Left cardiac atrium (tissue), 4 donors: Measurements from ENCODE around the gene YIPF2. TPM values are rescaled to one million over a fixed set of nuclear protein-coding genes. Genes with fewer than 3 reads are reported as not detected.

Experiments used
- ATAC-seq, 2 donors: fragments of 200-7000 bp; cut with Tn5 transposase; one replicate each; pipeline ENCODE4 v1.9.1; 2020; ENCODE audit warnings: mild to moderate bottlenecking in 2 of 2, moderate library complexity in 2 of 2
- DNase-seq: peaks from one replicate; pipeline ENCODE4 v3.0.0-alpha.2; 2020
- intact Hi-C, 2 donors: fragments of 100-400 bp; cut with DNase I; formaldehyde crosslinking; loops; one replicate each; pipeline versions ENCODE4 v1.14.1 to v1.15.1; 2022 to 2023
- total RNA-seq, 2 donors: library from RNA; stranded (reverse); fragmentation: NEBNext Ultra II Directional; extraction: Animal tissue kit (Norgen Biotek cat#: 25700); gene quantifications; one replicate each; pipeline ENCODE4 v1.2.1, GENCODE V29; 2021
- donor health status: DM: no; HTN: yes; CAD: no.
- donor health status: DM: no; HTN: yes; CAD: no; lungs with severe emphysema.
- donor health status: DM: yes; HTN: yes; CAD: no.
- donor health status: Dilated cardiomyopathy.

YIPF2 gene
- total RNA-seq, 2 donors from 2014 or later: 26.5 to 31.8 TPM

DNA sequence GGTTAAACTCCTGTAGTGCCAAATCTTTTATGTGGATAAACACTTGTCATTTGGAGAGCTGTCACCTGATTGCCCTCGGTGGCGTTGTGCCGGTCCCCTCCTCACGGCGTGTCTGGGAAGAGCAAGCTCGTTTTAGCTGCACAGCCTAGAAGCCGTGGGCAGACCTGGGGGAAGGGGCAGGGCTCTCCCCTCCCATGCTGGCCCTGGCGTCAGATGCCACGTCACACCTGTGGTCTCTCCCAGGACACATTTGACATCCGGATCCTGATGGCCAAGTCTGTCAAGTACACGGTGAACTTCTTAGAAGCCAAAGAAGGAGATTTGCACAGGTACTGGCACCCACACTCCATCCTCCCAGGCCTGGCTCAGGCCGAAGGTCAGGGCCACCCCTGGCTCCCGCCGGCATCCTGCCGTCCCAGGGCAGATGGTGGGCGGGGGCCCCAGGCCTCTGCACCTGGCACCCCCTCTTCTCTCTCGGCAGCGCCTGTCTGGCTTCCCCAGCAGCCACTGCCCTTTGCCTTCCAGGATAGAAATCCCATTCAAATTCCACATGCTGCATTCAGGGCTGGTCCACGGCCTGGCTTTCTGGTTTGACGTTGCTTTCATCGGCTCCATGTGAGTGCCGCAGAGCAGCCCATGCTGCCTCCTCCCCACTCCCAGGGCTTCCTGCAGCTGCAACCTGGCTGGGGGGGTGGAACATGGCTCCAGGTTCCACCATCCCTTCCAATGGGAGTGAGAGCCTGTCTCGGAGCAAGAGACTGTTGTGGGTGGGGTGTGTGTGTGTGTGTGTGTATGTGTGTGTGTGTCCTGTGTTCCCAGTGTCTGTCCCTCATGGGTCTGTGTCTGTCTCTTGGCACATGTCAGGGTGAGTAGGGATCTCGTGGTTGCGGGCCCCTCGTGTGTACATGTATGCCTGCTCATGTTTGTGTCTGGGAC lies 8.8 kb downstream of the YIPF2 start:
- intact Hi-C loops: loop anchor here (5.0 to 10.0 kb wide), 2 partner anchors 37 to 45 kb away; partner anchors contain the start of gene CARM1 (in 1 of the 2)
- DNase-seq (peak; percentile 53), ATAC-seq (peak; percentile 29 to 35)

DNA sequence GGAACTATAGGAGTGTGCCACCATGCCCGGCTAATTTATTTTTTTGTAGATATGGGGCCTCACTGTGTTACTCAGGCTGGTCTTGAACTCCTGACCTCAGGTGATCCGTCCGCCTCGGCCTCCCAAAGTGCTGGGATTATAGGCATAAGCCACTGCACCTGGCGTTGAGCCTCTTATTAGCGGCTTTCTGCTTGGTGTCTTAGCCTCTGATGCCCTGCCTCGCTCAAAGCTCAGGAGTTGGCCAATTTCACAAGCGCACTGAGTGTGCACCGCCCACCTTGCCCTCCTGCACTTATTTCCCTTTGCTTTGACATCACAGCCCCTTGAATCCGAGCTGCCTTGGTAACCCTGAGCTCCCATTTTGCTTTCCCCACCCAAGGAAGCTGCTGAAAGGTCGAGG lies 10.1 kb downstream of the YIPF2 start:
- ATAC-seq (no peak), DNase-seq (no peak)
- intact Hi-C loops: loop anchor here in 1 of 2 donors (5.0 kb wide), 1 partner anchor 36 kb away; no protein-coding TSS in a partner anchor

- ATAC-seq (no peak), DNase-seq (no peak)
- intact Hi-C loops: loop anchor here in 1 of 2 donors (5.0 kb wide), 1 partner anchor 34 kb away; no protein-coding TSS in a partner anchor
These were observed 11.8 kb downstream of the YIPF2 start for GRCh38 chr19:10916602-10917001.

DNA sequence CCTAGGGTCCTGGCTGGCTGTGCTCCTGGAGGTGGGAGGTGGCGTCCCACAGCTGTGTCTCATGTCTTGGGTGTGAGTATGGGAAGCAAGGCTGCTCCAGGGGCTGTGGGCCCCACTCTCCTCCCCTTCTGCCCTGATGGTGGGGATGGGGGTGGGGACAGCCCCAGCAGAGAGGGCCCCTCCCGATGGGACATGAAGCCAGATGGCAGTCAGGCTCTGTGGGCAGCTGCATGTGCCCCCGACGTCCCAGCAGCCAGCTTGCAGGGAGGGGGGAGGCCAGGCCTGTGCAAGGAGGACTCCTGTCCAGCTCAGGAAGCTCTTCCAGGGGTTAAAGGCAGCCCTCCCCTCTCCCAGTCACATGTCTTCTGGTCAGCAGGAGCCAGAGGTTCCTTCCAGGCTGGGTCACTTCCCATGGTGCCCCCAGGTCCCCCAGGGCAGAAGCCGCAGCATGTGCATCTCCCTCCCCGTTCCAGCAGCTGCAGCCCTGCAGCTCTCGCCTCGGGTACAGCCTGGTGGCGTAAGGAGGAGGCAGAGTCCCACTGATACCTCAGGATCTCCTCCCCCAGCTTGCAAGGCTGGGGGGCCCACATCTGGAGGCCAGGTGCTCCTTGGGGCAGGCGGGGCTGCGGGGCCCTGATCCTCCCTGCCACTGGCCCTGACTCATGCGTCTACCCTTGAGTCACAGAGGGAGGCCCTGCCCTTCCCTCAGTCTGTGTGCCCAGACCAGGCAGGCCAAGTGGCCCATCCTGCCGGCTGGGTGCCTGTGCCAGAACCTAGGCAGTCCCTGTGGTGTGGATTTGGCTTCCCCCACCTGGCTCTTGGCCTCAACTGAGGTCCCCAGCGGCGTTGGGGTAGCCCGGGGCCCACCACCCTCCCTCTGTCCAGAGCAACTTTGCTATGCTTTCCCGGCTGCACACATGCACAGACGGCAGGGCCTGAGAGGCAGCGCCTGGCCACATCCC lies 13.0 kb downstream of the YIPF2 start:
- DNase-seq: no peak
- ATAC-seq: no peak
- intact Hi-C loops: loop anchor here in 1 of 2 donors (5.0 kb wide), 1 partner anchor 33 kb away; no protein-coding TSS in a partner anchor

- intact Hi-C loops: no loop called here
- ATAC-seq: no peak
- no peak for DNase-seq
These were observed 14.6 kb downstream of the YIPF2 start for GRCh38 chr19:10913716-10914340.

DNA sequence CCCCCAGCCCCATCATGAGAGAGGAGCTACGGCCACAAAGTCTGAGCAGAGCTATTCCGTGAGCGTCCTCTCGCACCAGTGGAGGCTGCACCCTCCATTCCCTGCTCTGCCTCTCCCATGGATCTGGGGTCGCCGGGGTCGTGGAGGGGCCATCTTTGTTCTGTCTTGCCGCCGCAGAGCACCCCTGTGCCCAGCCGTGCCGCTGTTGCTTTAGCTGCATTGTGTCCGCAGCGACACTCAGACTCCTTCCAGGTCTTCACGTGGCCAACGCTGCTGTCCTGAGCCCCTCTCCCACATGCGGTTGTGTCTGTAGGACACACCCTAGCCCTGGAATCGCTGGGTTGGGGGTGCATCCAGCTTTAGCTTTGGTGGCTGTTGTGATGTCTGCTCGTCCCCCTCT lies 15.8 kb downstream of the YIPF2 start:
- DNase-seq (no peak), ATAC-seq (no peak)
- intact Hi-C loops: no loop called here

GRCh38 chr19:10911579-10912363 lies 16.7 kb downstream of the YIPF2 start:
- ATAC-seq: no peak
- no peak for DNase-seq
- intact Hi-C loops: no loop called here

DNA sequence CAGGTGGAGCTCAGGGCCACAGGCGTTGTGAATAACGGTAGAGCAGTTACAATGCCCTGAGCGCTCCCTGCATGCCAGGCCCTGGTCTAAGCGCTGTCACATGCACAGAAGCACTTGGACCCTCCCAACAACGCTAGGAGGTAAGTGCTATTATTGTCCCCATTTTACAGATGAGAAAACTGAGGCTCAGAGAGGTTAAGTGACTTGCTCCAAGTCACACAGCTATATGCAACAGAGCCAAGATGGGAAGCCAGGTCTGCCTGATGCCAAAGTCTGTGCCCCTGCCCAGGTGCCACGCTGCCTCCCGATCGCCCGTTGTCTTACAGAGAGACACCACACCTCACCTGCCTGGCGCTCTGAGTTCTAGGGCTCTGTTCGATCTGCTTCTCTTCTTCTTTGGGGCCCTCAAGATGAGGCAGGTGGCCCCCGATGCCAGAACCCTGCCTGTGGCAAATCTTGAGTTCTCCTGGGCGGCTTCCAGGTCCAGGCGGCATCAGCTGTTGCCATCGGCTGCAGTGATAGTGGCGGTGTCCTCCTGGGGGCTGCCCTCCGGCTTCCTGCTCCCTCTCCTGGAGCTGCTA lies 20.0 kb downstream of the YIPF2 start:
- ATAC-seq (no peak), DNase-seq (no peak)
- intact Hi-C loops: no loop called here

DNA sequence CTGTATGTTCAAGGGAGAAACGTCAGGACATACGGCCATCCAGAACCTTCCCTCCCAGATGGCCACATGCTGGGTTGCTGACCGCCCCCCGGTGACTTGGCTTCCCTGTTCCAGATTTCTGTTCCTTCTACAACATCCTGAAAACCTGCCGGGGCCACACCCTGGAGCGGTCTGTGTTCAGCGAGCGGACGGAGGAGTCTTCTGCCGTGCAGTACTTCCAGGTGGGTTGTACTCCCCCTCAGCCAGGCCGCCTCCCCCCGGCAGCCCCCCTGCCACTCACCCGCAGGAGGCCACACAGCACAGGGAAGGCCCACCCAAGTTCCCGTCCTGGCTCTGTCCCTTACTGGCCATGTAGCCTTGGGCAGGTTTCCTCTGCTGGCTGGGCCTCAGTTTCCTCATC lies 20.5 kb downstream of the YIPF2 start:
- no peak for DNase-seq
- intact Hi-C loops: no loop called here
- ATAC-seq: peak in 1 of 2 donors; percentile 14

- intact Hi-C loops: no loop called here
- DNase-seq: no peak
- ATAC-seq: peak; percentile 50 to 62
These were observed 29.2 kb downstream of the YIPF2 start for GRCh38 chr19:10899151-10899653.

DNA sequence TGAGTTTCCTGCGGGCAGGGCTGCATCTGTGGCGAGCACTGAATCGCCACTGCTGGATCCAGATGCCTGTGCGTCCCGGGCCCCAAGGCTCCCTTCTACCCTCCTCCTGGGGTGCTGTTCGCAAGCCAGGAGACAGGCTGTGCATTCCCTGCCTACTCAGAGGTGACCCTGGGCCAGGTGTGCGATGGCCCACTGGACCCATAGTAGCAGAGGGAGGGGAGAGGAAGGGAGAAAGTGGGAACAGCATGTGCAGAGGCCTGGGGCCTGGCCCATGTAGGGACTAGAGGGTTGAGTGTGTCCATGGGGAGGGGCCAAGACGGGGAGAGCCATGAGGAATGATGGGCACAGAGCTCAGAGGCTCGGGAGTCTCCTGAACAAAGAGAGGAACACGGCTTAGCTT lies 29.8 kb downstream of the YIPF2 start:
- intact Hi-C loops: no loop called here
- ATAC-seq (peak in 1 of 2 donors; percentile 13), DNase-seq (no peak)

- ATAC-seq (no peak), DNase-seq (no peak)
- intact Hi-C loops: no loop called here
These were observed 31.4 kb downstream of the YIPF2 start for GRCh38 chr19:10896851-10897526.

DNA sequence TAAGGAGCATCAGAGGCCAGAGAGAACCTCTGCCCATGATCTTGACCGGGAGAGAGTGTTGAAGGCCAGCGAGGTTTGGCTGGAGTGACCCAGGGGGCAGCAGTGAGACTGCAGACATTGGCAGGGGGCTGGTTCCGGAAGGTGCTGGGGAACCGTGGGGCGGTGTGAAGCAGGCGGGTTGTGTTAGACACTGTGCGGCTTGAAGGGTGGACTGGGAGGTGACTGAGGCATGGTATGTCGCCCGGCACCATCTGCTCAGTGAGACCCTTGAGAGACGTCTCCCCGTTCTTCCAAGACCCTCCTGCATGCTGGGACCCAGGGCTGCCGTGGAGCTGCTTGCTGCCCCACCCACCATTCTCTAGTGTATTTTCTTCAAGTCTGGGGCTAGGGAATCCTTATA lies 32.5 kb downstream of the YIPF2 start:
- intact Hi-C loops: no loop called here
- DNase-seq (no peak), ATAC-seq (no peak)

DNA sequence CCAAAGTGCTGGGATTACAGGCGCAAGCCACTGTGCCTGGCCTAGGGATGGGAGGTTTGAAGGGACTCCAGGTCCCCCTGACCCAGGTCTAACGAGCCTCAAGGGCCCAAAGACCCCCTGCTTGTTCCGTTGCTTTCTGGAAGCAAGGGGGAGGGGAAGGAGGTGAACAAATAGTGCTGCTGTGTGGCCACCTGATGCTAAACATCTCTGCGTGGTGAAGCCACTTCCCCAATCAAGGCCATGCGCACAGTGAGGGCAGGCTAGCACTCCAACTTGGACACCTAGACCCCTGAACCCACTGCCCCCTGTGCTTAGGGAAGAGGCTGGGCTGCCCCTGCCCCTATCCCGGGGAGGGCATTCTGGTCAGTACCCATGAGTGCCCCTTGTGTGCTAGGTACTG lies 33.1 kb downstream of the YIPF2 start:
- ATAC-seq: no peak
- no peak for DNase-seq
- intact Hi-C loops: no loop called here

DNA sequence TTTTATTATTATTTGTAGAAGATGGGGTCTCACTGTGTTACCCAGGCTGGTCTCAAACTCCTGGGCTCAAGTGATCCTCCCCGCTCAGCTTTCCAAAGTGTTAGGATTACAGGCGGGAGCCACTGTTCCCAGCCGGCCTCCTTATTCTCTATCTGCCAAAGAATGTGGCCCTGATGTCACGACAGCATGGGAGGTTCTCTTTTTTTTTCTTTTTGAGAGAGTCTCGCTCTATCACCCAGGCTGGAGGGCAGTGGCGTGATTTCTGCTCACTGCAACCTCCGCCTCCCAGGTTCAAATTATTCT lies 33.6 kb downstream of the YIPF2 start:
- no peak for ATAC-seq
- intact Hi-C loops: no loop called here
- no peak for DNase-seq

DNA sequence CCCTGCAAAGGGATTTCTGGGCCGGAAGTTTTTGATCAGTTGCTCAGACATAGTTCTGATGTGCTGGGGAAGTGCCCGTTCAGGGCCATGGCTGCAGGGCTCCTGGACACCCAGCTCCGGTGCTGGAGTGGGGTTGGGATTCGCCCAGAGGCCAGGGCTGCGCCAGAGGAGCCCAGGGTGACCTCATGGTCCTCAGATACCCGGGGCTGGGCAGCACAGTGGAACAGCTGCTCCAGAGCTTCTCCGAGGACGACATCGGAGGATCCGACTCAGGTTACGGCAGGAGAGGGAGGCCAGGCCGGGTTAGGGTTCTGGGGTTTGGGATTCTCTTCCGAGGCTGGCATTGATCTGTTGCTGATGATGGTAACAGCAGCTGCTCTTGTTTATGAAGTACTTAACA lies 36.2 kb downstream of the YIPF2 start:
- ATAC-seq (no peak), DNase-seq (no peak)
- intact Hi-C loops: no loop called here

DNA sequence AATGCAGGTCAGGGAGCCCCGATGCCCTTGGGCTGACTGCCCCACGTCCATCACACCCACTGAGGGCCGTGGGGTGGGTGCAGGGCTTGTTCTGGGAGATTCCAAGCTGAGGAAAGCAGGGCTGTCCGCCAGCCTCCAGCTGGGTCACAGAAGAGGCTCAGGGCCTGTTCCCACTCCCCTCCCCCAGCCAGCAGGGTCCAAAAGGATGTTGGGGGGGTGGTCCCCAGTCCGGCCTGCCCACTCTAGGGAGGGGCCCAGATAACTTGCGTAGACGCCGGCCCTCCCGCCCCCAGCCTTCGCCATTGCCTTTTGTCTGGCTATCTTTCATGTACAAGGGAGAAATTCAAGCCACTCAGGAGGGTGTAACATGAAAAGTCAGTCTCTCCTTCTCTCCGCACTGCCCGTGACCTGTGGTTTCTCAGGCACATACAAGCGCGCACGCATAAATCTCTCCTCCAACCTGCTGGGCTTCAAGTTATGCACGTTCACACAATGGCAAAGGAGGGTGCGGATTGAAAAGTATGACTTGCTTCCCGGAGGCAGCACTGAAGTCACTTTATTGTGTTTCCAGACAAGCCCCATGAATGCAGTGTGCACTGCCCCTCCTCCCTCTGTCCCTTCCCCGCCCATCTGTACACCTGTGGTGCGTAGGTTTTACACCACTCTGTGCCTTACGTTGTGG lies 36.9 kb downstream of the YIPF2 start:
- ATAC-seq (peak; percentile 25 to 38), DNase-seq (no peak)
- intact Hi-C loops: no loop called here
